ENCODE data around the gene GRIK4.

- TF ChIP-seq CTCF (IDR thresholded peaks at IDR 0.05): no peak
- TF ChIP-seq ELF4 (CRISPR knock-in tag; IDR thresholded peaks at IDR 0.05; ENCODE audit: low read depth): no peak
- TF ChIP-seq CBFB (CRISPR knock-in tag; IDR thresholded peaks at IDR 0.05; ENCODE audit: low read depth): no peak
- no peak for TF ChIP-seq ATF2 (CRISPR knock-in tag; IDR thresholded peaks at IDR 0.05; ENCODE audit: borderline replicate concordance, low read depth)
- no peak for TF ChIP-seq USF1 (CRISPR knock-in tag; IDR thresholded peaks at IDR 0.05)
- TF ChIP-seq MLX (CRISPR knock-in tag; IDR thresholded peaks at IDR 0.05): no peak
- no peak for TF ChIP-seq MAX (CRISPR knock-in tag; IDR thresholded peaks at IDR 0.05)
- no peak for TF ChIP-seq ZNF263 (CRISPR knock-in tag; IDR thresholded peaks at IDR 0.05; ENCODE audit: low read depth)
- no peak for TF ChIP-seq ATF6 (CRISPR knock-in tag; IDR thresholded peaks at IDR 0.05)
- no peak for TF ChIP-seq ZNF671 (CRISPR knock-in tag; IDR thresholded peaks at IDR 0.05)
- TF ChIP-seq CREM (CRISPR knock-in tag; IDR thresholded peaks at IDR 0.05): no peak
- TF ChIP-seq IRF1 (CRISPR knock-in tag; IDR thresholded peaks at IDR 0.05): no peak
Measured at GRCh38 chr11:120819437-120820365, 308.2 kb downstream of the GRIK4 start.

All from WTC11 (cell line).